SK-N-SH (cell line): ENCODE data around the gene CIAO3. TPM values are rescaled to one million over a fixed set of nuclear protein-coding genes. Genes with fewer than 3 reads are reported as not detected.

Source experiments
- CTCF ChIA-PET: fragments of 300-600, 350-600 bp; formaldehyde crosslinking; extraction: SDS; loops from one replicate; lab custom pipeline; 2021; lab: Yijun Ruan, JAX
- POLR2A ChIA-PET: fragments of 350-600 bp; sonication (Branson Sonifier 250); formaldehyde crosslinking; extraction: SDS; loops from one replicate; lab custom pipeline; 2020; ENCODE audit warnings: antibody characterized with exemption, inconsistent platforms; lab: Yijun Ruan, JAX
- DNase-seq: peaks from one replicate; pipeline ENCODE4 v3.0.0; 2012
- H2AFZ ChIP-seq: fragments of 200-600 bp; sonication (generic); 2 replicates; pipeline ENCODE4 v1.8.1; 2016; ENCODE audit warnings: antibody characterized with exemption, mild to moderate bottlenecking, low read depth
- H3F3A ChIP-seq: fragments of 200-600 bp; sonication (generic); replicated peaks from 2 replicates; pipeline ENCODE3; 2016; ENCODE audit warnings: antibody characterized with exemption, mild to moderate bottlenecking; ENCODE audit not compliant: insufficient read depth
- H3K27ac ChIP-seq, 2 experiments: fragments of 200-500 bp in 1 of 2; fragments of 200-600 bp in 1 of 2; sonication (Bioruptor generic) in 1 of 2; sonication (generic), shearing (Covaris generic) in 1 of 2; 2 replicates each; pipeline versions ENCODE4 v1.5.1 to v1.6.1; 2014 to 2016; ENCODE audit warnings: low read depth in 2 of 2, inconsistent platforms in 1 of 2, low read length in 1 of 2, mild to moderate bottlenecking in 1 of 2, mixed read lengths in 1 of 2
- H3K27me3 ChIP-seq: fragments of 200-600 bp; sonication (generic), shearing (Covaris generic); 2 replicates; pipeline ENCODE4 v1.6.1; 2016; ENCODE audit warnings: mixed run types; ENCODE audit not compliant: insufficient read depth
- H3K36me3 ChIP-seq, 2 experiments: fragments of 200-500 bp in 1 of 2; fragments of 200-600 bp in 1 of 2; sonication (Bioruptor generic) in 1 of 2; sonication (generic) in 1 of 2; replicated peaks in 1 of 2; 2 replicates each; pipeline versions ENCODE3 to v1.5.1; 2014 to 2016; ENCODE audit warnings: low read length in 1 of 2, mild to moderate bottlenecking in 1 of 2; ENCODE audit not compliant: insufficient read depth in 2 of 2, control insufficient read depth in 1 of 2
- H3K4me1 ChIP-seq, 2 experiments: fragments of 200-500 bp in 1 of 2; fragments of 200-600 bp in 1 of 2; sonication (Bioruptor generic) in 1 of 2; sonication (generic), shearing (Covaris generic) in 1 of 2; 2 replicates each; pipeline versions ENCODE4 v1.5.1 to v1.6.1; 2014 to 2016; ENCODE audit warnings: low read depth in 1 of 2, low read length in 1 of 2, mixed run types in 1 of 2; ENCODE audit not compliant: insufficient read depth in 2 of 2, control insufficient read depth in 1 of 2
- H3K4me2 ChIP-seq: fragments of 200-600 bp; sonication (generic), shearing (Covaris generic); 2 replicates; pipeline ENCODE4 v1.6.1; 2017; ENCODE audit warnings: mixed run types
- H3K4me3 ChIP-seq, 2 experiments: fragments of 200-500 bp in 1 of 2; fragments of 200-600 bp in 1 of 2; sonication (Bioruptor generic) in 1 of 2; sonication (generic), shearing (Covaris generic) in 1 of 2; 2 replicates each; pipeline versions ENCODE4 v1.5.1 to v1.8.1; 2014 to 2016; ENCODE audit warnings: low read depth in 2 of 2, inconsistent platforms in 1 of 2, low read length in 1 of 2, mild to moderate bottlenecking in 1 of 2, mixed read lengths in 1 of 2, moderate library complexity in 1 of 2
- H3K79me2 ChIP-seq: fragments of 200-600 bp; sonication (generic); 2 replicates; pipeline ENCODE4 v1.8.1; 2017; ENCODE audit warnings: mild to moderate bottlenecking; ENCODE audit not compliant: insufficient read depth
- H3K9ac ChIP-seq: fragments of 200-600 bp; sonication (generic); 2 replicates; pipeline ENCODE4 v1.6.1; 2017; ENCODE audit warnings: mixed run types
- H3K9me2 ChIP-seq: fragments of 200-600 bp; sonication (generic); 2 replicates; pipeline ENCODE4 v1.6.1; 2017; ENCODE audit warnings: mixed run types
- H3K9me3 ChIP-seq: fragments of 200-600 bp; sonication (generic); 2 replicates; pipeline ENCODE4 v1.6.1; 2017; ENCODE audit warnings: mixed run types, mild to moderate bottlenecking, moderate library complexity
- H4K20me1 ChIP-seq: fragments of 200-600 bp; sonication (generic); 2 replicates; pipeline ENCODE4 v1.6.1; 2017; ENCODE audit warnings: mild to moderate bottlenecking, mixed run types; ENCODE audit not compliant: insufficient read depth
- CTCF ChIP-seq: fragments of 200-600 bp; sonication (generic); IDR thresholded peaks from 2 replicates; pipeline ENCODE4 v1.6.1; 2017; ENCODE audit warnings: antibody characterized with exemption, mild to moderate bottlenecking, moderate library complexity
- ELF1 ChIP-seq: IDR thresholded peaks from 2 replicates; pipeline ENCODE4 v1.4.0; 2012
- EP300 ChIP-seq, 2 experiments: IDR thresholded peaks; 2 replicates each; pipeline versions ENCODE4 v1.4.0 to v1.6.1; 2012; ENCODE audit warnings: borderline replicate concordance in 1 of 2, low read depth in 1 of 2, low read length in 1 of 2
- EZH2phosphoT487 ChIP-seq: fragments of 200-600 bp; sonication (generic); IDR thresholded peaks from 2 replicates; pipeline ENCODE4 v1.6.1; 2017; ENCODE audit warnings: low read depth, mixed run types, mild to moderate bottlenecking, antibody characterized with exemption, moderate library complexity, borderline replicate concordance
- FOSL2 ChIP-seq: IDR thresholded peaks from 2 replicates; pipeline ENCODE4 v1.4.0; 2012; ENCODE audit warnings: low read depth, mild to moderate bottlenecking, moderate library complexity, borderline replicate concordance
- FOXJ3 ChIP-seq: sonication (generic); formaldehyde crosslinking; IDR thresholded peaks from 2 replicates; pipeline ENCODE4 v1.5.1; 2020; ENCODE audit warnings: mild to moderate bottlenecking, missing genetic modification reagents
- FOXM1 ChIP-seq: IDR thresholded peaks from 2 replicates; pipeline ENCODE4 v1.4.0; 2012; ENCODE audit warnings: low read depth, mild to moderate bottlenecking
- GABPA ChIP-seq: IDR thresholded peaks from 2 replicates; pipeline ENCODE4 v1.4.0; 2012; ENCODE audit warnings: low read depth, mild to moderate bottlenecking
- JUND ChIP-seq: IDR thresholded peaks from 2 replicates; pipeline ENCODE4 v1.4.0; 2012
- MEF2A ChIP-seq: IDR thresholded peaks from 2 replicates; pipeline ENCODE4 v1.4.0; 2012; ENCODE audit warnings: low read depth, borderline replicate concordance
- MXI1 ChIP-seq: IDR thresholded peaks from 2 replicates; pipeline ENCODE4 v1.6.1; 2012; ENCODE audit warnings: mild to moderate bottlenecking, low read depth, low read length, improper control_type of control experiment
- NFIC ChIP-seq: IDR thresholded peaks from 2 replicates; pipeline ENCODE4 v1.4.0; 2012; ENCODE audit warnings: borderline replicate concordance
- NRF1 ChIP-seq: IDR thresholded peaks from 2 replicates; pipeline ENCODE4 v1.6.1; 2012; ENCODE audit warnings: low read depth, mild to moderate bottlenecking, low read length
- RAD21 ChIP-seq: IDR thresholded peaks from 2 replicates; pipeline ENCODE4 v1.6.1; 2012; ENCODE audit warnings: mild to moderate bottlenecking, low read length
- RCOR1 ChIP-seq: fragments of 150-350 bp; IDR thresholded peaks from 2 replicates; pipeline ENCODE4 v1.6.1; 2017; ENCODE audit warnings: antibody characterized with exemption, low read length
- REST ChIP-seq: IDR thresholded peaks from 2 replicates; pipeline ENCODE4 v1.6.1; 2012; ENCODE audit warnings: mild to moderate bottlenecking, low read depth, low read length, moderate library complexity
- RXRA ChIP-seq: IDR thresholded peaks from 2 replicates; pipeline ENCODE4 v1.4.0; 2012; ENCODE audit warnings: low read depth, mild to moderate bottlenecking, borderline replicate concordance
- SIN3A ChIP-seq: IDR thresholded peaks from 2 replicates; pipeline ENCODE4 v1.6.1; 2012; ENCODE audit warnings: low read depth, mild to moderate bottlenecking, low read length, moderate library complexity, borderline replicate concordance
- TEAD4 ChIP-seq: IDR thresholded peaks from 2 replicates; pipeline ENCODE4 v1.4.0; 2012; ENCODE audit warnings: mild to moderate bottlenecking, borderline replicate concordance; ENCODE audit not compliant: insufficient read depth
- USF1 ChIP-seq: IDR thresholded peaks from 2 replicates; pipeline ENCODE4 v1.4.0; 2012; ENCODE audit warnings: low read depth, borderline replicate concordance
- USF2 ChIP-seq: fragments of 150-350 bp; IDR thresholded peaks from 2 replicates; pipeline ENCODE4 v1.6.1; 2017; ENCODE audit warnings: antibody characterized with exemption, low read length, low read depth, borderline replicate concordance
- YY1 ChIP-seq: IDR thresholded peaks from 2 replicates; pipeline ENCODE4 v1.4.0; 2012; ENCODE audit warnings: low read depth, mild to moderate bottlenecking
- ZBTB33 ChIP-seq: IDR thresholded peaks from 2 replicates; pipeline ENCODE4 v1.4.0; 2012; ENCODE audit warnings: low read depth, borderline replicate concordance
- WGBS: methylation state at CpG from one replicate; pipeline ENCODE4 v1.1.6; 2017; ENCODE audit warnings: low lambda C conversion rate; 5-methylcytosine and 5-hydroxymethylcytosine counted together
- polyA plus RNA-seq, 3 experiments: library from polyadenylated mRNA; depleted of rRNA; stranded (reverse); fragments of >200 nt; gene quantifications; 2 replicates each; pipeline ENCODE4 v1.2.3, GENCODE V29; 2012

The CIAO3 gene
- polyA plus RNA-seq, 1 of the 3 experiments (the other 2 are of a cell fraction), result 14.4 TPM

GRCh38 chr16:728131-728889 is 12.5 kb downstream of the CIAO3 start:
- 0 out of 2 replicates have a peak, but pooled peaks cover 2% of the 10 kb centered on the region for H4K20me1 ChIP-seq
- no peaks in the 10 kb centered on the region for H3K27me3 ChIP-seq
- H3K4me1 ChIP-seq, result peaks cover 0 to 14% of the 10 kb centered on the region in 2 experiments; a peak in 1 of 4 replicates
- peak overlapping the region in 1 of 2 experiments; percentile 89; a peak in 2 of 4 replicates for H3K27ac ChIP-seq
- peak; percentile 96 for DNase-seq
- H3K4me3 ChIP-seq, result peak overlapping the region; percentile 29 to 78; a peak in 3 of 4 replicates
- H3K36me3 ChIP-seq, result peaks cover 0 to 7% of the 10 kb centered on the region in 2 experiments
- peaks cover 17% of the 10 kb centered on the region for H3F3A ChIP-seq
- no peaks in the 10 kb centered on the region for H3K79me2 ChIP-seq
- ChIA-PET CTCF (interaction anchor here (1.2 to 20.3 kb wide), 3 partner anchors 12 to 58 kb away, joined by 3 to 358 read pairs (median 11); partner anchors contain the start of genes ANTKMT, CIAO3, FBXL16 and METRN), POLR2A (interaction anchor here (0.5 to 3.0 kb wide), 6 partner anchors 8 to 79 kb away, joined by 3 to 16 read pairs (median 4); partner anchors contain the start of genes METRN and WDR90)
- no peaks in the 10 kb centered on the region for H3K9me3 ChIP-seq
- H2AFZ ChIP-seq, result no peak overlapping the region
- 0% methylated on average over 16 of the region's 80 CpGs for WGBS
- no peak overlapping the region for H3K9ac ChIP-seq
- no peaks in the 10 kb centered on the region for H3K9me2 ChIP-seq
- peak overlapping the region; percentile 99 for H3K4me2 ChIP-seq
- TF ChIP-seq FOXM1 (no peak), EP300 (IDR thresholded peaks at IDR 0.05; ENCODE audit: borderline replicate concordance in 1 of 2, low read depth in 1 of 2, low read length in 1 of 2) (no peak), EZH2phosphoT487 (no peak), USF2 (no peak), NFIC (no peak), MXI1 (peak; percentile 96), YY1 (no peak), MEF2A (no peak), RCOR1 (no peak), FOXJ3 (CRISPR knock-in tag) (no peak), USF1 (0 out of 2 replicates have a peak, but pooled peaks have one; percentile 5), SIN3A (peak; percentile 39; the same call in 1 of the 2 replicates), ELF1 (peak; percentile 13; the same call in 1 of the 2 replicates), CTCF (no peak), TEAD4 (0 out of 2 replicates have a peak, but pooled peaks have one; percentile 33), NRF1 (no peak), JUND (no peak), GABPA (no peak), RXRA (no peak), FOSL2 (no peak), RAD21 (no peak), REST (no peak), ZBTB33 (0 out of 2 replicates have a peak, but pooled peaks have one; percentile 6)
